SK-N-SH (cell line): ENCODE results near the gene TMEM178A. TPM values are rescaled to one million over a fixed set of nuclear protein-coding genes. Genes with fewer than 3 reads are reported as not detected.

Experiments
- CTCF ChIA-PET: fragments of 300-600, 350-600 bp; formaldehyde crosslinking; extraction: SDS; loops from one replicate; lab custom pipeline; 2021; lab: Yijun Ruan, JAX
- POLR2A ChIA-PET: fragments of 350-600 bp; sonication (Branson Sonifier 250); formaldehyde crosslinking; extraction: SDS; loops from one replicate; lab custom pipeline; 2020; ENCODE audit warnings: antibody characterized with exemption, inconsistent platforms; lab: Yijun Ruan, JAX
- DNase-seq: peaks from one replicate; pipeline ENCODE4 v3.0.0; 2012
- H2AFZ ChIP-seq: fragments of 200-600 bp; sonication (generic); 2 replicates; pipeline ENCODE4 v1.8.1; 2016; ENCODE audit warnings: antibody characterized with exemption, mild to moderate bottlenecking, low read depth
- H3F3A ChIP-seq: fragments of 200-600 bp; sonication (generic); replicated peaks from 2 replicates; pipeline ENCODE3; 2016; ENCODE audit warnings: antibody characterized with exemption, mild to moderate bottlenecking; ENCODE audit not compliant: insufficient read depth
- H3K27ac ChIP-seq, 2 experiments: fragments of 200-500 bp in 1 of 2; fragments of 200-600 bp in 1 of 2; sonication (Bioruptor generic) in 1 of 2; sonication (generic), shearing (Covaris generic) in 1 of 2; 2 replicates each; pipeline versions ENCODE4 v1.5.1 to v1.6.1; 2014 to 2016; ENCODE audit warnings: low read depth in 2 of 2, inconsistent platforms in 1 of 2, low read length in 1 of 2, mild to moderate bottlenecking in 1 of 2, mixed read lengths in 1 of 2
- H3K27me3 ChIP-seq: fragments of 200-600 bp; sonication (generic), shearing (Covaris generic); 2 replicates; pipeline ENCODE4 v1.6.1; 2016; ENCODE audit warnings: mixed run types; ENCODE audit not compliant: insufficient read depth
- H3K36me3 ChIP-seq, 2 experiments: fragments of 200-500 bp in 1 of 2; fragments of 200-600 bp in 1 of 2; sonication (Bioruptor generic) in 1 of 2; sonication (generic) in 1 of 2; replicated peaks in 1 of 2; 2 replicates each; pipeline versions ENCODE3 to v1.5.1; 2014 to 2016; ENCODE audit warnings: low read length in 1 of 2, mild to moderate bottlenecking in 1 of 2; ENCODE audit not compliant: insufficient read depth in 2 of 2, control insufficient read depth in 1 of 2
- H3K4me1 ChIP-seq, 2 experiments: fragments of 200-500 bp in 1 of 2; fragments of 200-600 bp in 1 of 2; sonication (Bioruptor generic) in 1 of 2; sonication (generic), shearing (Covaris generic) in 1 of 2; 2 replicates each; pipeline versions ENCODE4 v1.5.1 to v1.6.1; 2014 to 2016; ENCODE audit warnings: low read depth in 1 of 2, low read length in 1 of 2, mixed run types in 1 of 2; ENCODE audit not compliant: insufficient read depth in 2 of 2, control insufficient read depth in 1 of 2
- H3K4me2 ChIP-seq: fragments of 200-600 bp; sonication (generic), shearing (Covaris generic); 2 replicates; pipeline ENCODE4 v1.6.1; 2017; ENCODE audit warnings: mixed run types
- H3K4me3 ChIP-seq, 2 experiments: fragments of 200-500 bp in 1 of 2; fragments of 200-600 bp in 1 of 2; sonication (Bioruptor generic) in 1 of 2; sonication (generic), shearing (Covaris generic) in 1 of 2; 2 replicates each; pipeline versions ENCODE4 v1.5.1 to v1.8.1; 2014 to 2016; ENCODE audit warnings: low read depth in 2 of 2, inconsistent platforms in 1 of 2, low read length in 1 of 2, mild to moderate bottlenecking in 1 of 2, mixed read lengths in 1 of 2, moderate library complexity in 1 of 2
- H3K79me2 ChIP-seq: fragments of 200-600 bp; sonication (generic); 2 replicates; pipeline ENCODE4 v1.8.1; 2017; ENCODE audit warnings: mild to moderate bottlenecking; ENCODE audit not compliant: insufficient read depth
- H3K9ac ChIP-seq: fragments of 200-600 bp; sonication (generic); 2 replicates; pipeline ENCODE4 v1.6.1; 2017; ENCODE audit warnings: mixed run types
- H3K9me2 ChIP-seq: fragments of 200-600 bp; sonication (generic); 2 replicates; pipeline ENCODE4 v1.6.1; 2017; ENCODE audit warnings: mixed run types
- H3K9me3 ChIP-seq: fragments of 200-600 bp; sonication (generic); 2 replicates; pipeline ENCODE4 v1.6.1; 2017; ENCODE audit warnings: mixed run types, mild to moderate bottlenecking, moderate library complexity
- H4K20me1 ChIP-seq: fragments of 200-600 bp; sonication (generic); 2 replicates; pipeline ENCODE4 v1.6.1; 2017; ENCODE audit warnings: mild to moderate bottlenecking, mixed run types; ENCODE audit not compliant: insufficient read depth
- ELF1 ChIP-seq: IDR thresholded peaks from 2 replicates; pipeline ENCODE4 v1.4.0; 2012
- EP300 ChIP-seq, 2 experiments: IDR thresholded peaks; 2 replicates each; pipeline versions ENCODE4 v1.4.0 to v1.6.1; 2012; ENCODE audit warnings: borderline replicate concordance in 1 of 2, low read depth in 1 of 2, low read length in 1 of 2
- EZH2phosphoT487 ChIP-seq: fragments of 200-600 bp; sonication (generic); IDR thresholded peaks from 2 replicates; pipeline ENCODE4 v1.6.1; 2017; ENCODE audit warnings: low read depth, mixed run types, mild to moderate bottlenecking, antibody characterized with exemption, moderate library complexity, borderline replicate concordance
- FOSL2 ChIP-seq: IDR thresholded peaks from 2 replicates; pipeline ENCODE4 v1.4.0; 2012; ENCODE audit warnings: low read depth, mild to moderate bottlenecking, moderate library complexity, borderline replicate concordance
- FOXM1 ChIP-seq: IDR thresholded peaks from 2 replicates; pipeline ENCODE4 v1.4.0; 2012; ENCODE audit warnings: low read depth, mild to moderate bottlenecking
- GABPA ChIP-seq: IDR thresholded peaks from 2 replicates; pipeline ENCODE4 v1.4.0; 2012; ENCODE audit warnings: low read depth, mild to moderate bottlenecking
- IRF3 ChIP-seq: fragments of 150-350 bp; IDR thresholded peaks from 2 replicates; pipeline ENCODE4 v1.6.1; 2016; ENCODE audit warnings: mild to moderate bottlenecking, low read depth, low read length
- JUND ChIP-seq: IDR thresholded peaks from 2 replicates; pipeline ENCODE4 v1.4.0; 2012
- MXI1 ChIP-seq: IDR thresholded peaks from 2 replicates; pipeline ENCODE4 v1.6.1; 2012; ENCODE audit warnings: mild to moderate bottlenecking, low read depth, low read length, improper control_type of control experiment
- RAD21 ChIP-seq: IDR thresholded peaks from 2 replicates; pipeline ENCODE4 v1.6.1; 2012; ENCODE audit warnings: mild to moderate bottlenecking, low read length
- RCOR1 ChIP-seq: fragments of 150-350 bp; IDR thresholded peaks from 2 replicates; pipeline ENCODE4 v1.6.1; 2017; ENCODE audit warnings: antibody characterized with exemption, low read length
- RXRA ChIP-seq: IDR thresholded peaks from 2 replicates; pipeline ENCODE4 v1.4.0; 2012; ENCODE audit warnings: low read depth, mild to moderate bottlenecking, borderline replicate concordance
- SIN3A ChIP-seq: IDR thresholded peaks from 2 replicates; pipeline ENCODE4 v1.6.1; 2012; ENCODE audit warnings: low read depth, mild to moderate bottlenecking, low read length, moderate library complexity, borderline replicate concordance
- TAF1 ChIP-seq: IDR thresholded peaks from 2 replicates; pipeline ENCODE4 v1.6.1; 2012; ENCODE audit warnings: low read depth, mild to moderate bottlenecking, low read length, moderate library complexity, borderline replicate concordance
- TEAD4 ChIP-seq: IDR thresholded peaks from 2 replicates; pipeline ENCODE4 v1.4.0; 2012; ENCODE audit warnings: mild to moderate bottlenecking, borderline replicate concordance; ENCODE audit not compliant: insufficient read depth
- USF1 ChIP-seq: IDR thresholded peaks from 2 replicates; pipeline ENCODE4 v1.4.0; 2012; ENCODE audit warnings: low read depth, borderline replicate concordance
- YY1 ChIP-seq: IDR thresholded peaks from 2 replicates; pipeline ENCODE4 v1.4.0; 2012; ENCODE audit warnings: low read depth, mild to moderate bottlenecking
- WGBS: methylation state at CpG from one replicate; pipeline ENCODE4 v1.1.6; 2017; ENCODE audit warnings: low lambda C conversion rate; 5-methylcytosine and 5-hydroxymethylcytosine counted together
- polyA plus RNA-seq, 3 experiments: library from polyadenylated mRNA; depleted of rRNA; stranded (reverse); fragments of >200 nt; gene quantifications; 2 replicates each; pipeline ENCODE4 v1.2.3, GENCODE V29; 2012
- TF ChIP-seq, protein P1 (sequence below): IDR thresholded peaks from 2 replicates; pipeline ENCODE4 v1.6.1; 2012; ENCODE audit warnings: mild to moderate bottlenecking, low read depth, low read length, moderate library complexity
- TF ChIP-seq, protein P2 (sequence below): IDR thresholded peaks from 2 replicates; pipeline ENCODE4; 2012
- TF ChIP-seq, protein P3 (sequence below): fragments of 150-350 bp; IDR thresholded peaks from 2 replicates; pipeline ENCODE4 v1.6.1; 2017; ENCODE audit warnings: antibody characterized with exemption, low read length, low read depth, borderline replicate concordance

Gene TMEM178A
- polyA plus RNA-seq, 1 of the 3 experiments (the other 2 are of a cell fraction) = 0.84 TPM

GRCh38 chr2:39632876-39633275, 32.8 kb upstream of the TMEM178A start:
- no peak for TF ChIP-seq ELF1
- TF ChIP-seq TEAD4 = no peak
- TF ChIP-seq EZH2phosphoT487 = no peak
- TF ChIP-seq EP300 (IDR thresholded peaks at IDR 0.05; ENCODE audit: borderline replicate concordance in 1 of 2, low read depth in 1 of 2, low read length in 1 of 2) = no peak
- TF ChIP-seq FOSL2 = no peak
- TF ChIP-seq RCOR1 = no peak
- TF ChIP-seq USF1 = no peak
- no peak for TF ChIP-seq JUND
- TF ChIP-seq RAD21 = no peak
- Histone ChIP-seq H2AFZ (no peak overlapping the region), H3K27me3 (no peaks in the 10 kb centered on the region), H3K9ac (no peak overlapping the region), H3K4me2 (no peak overlapping the region), H4K20me1 (no peaks in the 10 kb centered on the region), H3K27ac (peak overlapping the region in 1 of 2 experiments; percentile 76; a peak in 1 of 4 replicates), H3K36me3 (no peaks in the 10 kb centered on the region), H3F3A (peaks cover 8% of the 10 kb centered on the region), H3K4me1 (0 out of 4 replicates have a peak, but pooled peaks cover 0 to 3% of the 10 kb centered on the region in 2 experiments), H3K9me3 (no peaks in the 10 kb centered on the region), H3K4me3 (no peak overlapping the region), H3K79me2 (no peaks in the 10 kb centered on the region), H3K9me2 (no peaks in the 10 kb centered on the region)
- DNase-seq = no peak
- ChIA-PET POLR2A (no interaction called here), CTCF (no interaction called here)
- WGBS = 85% methylated on average over 4 of the region's 4 CpGs

GRCh38 chr2:39636306-39636705, 29.4 kb upstream of the TMEM178A start:
- peaks cover 0 to 3% of the 10 kb centered on the region in 2 experiments; a peak in 2 of 4 replicates for H3K4me1 ChIP-seq
- DNase-seq = no peak
- no peak overlapping the region for H3K27ac ChIP-seq
- no peaks in the 10 kb centered on the region for H4K20me1 ChIP-seq
- H3K4me3 ChIP-seq = no peak overlapping the region
- ChIA-PET CTCF (no interaction called here), POLR2A (no interaction called here)
- no peaks in the 10 kb centered on the region for H3K9me3 ChIP-seq
- H3K36me3 ChIP-seq = no peaks in the 10 kb centered on the region
- H3K9ac ChIP-seq = no peak overlapping the region
- 66% methylated on average over 3 of the region's 3 CpGs for WGBS
- H2AFZ ChIP-seq = no peak overlapping the region
- H3F3A ChIP-seq = peaks cover 8% of the 10 kb centered on the region
- H3K79me2 ChIP-seq = no peaks in the 10 kb centered on the region
- no peaks in the 10 kb centered on the region for H3K9me2 ChIP-seq
- no peak overlapping the region for H3K4me2 ChIP-seq
- H3K27me3 ChIP-seq = no peaks in the 10 kb centered on the region
- no peak for TF ChIP-seq SIN3A
- no peak for TF ChIP-seq RCOR1
- TF ChIP-seq EZH2phosphoT487 = no peak
- TF ChIP-seq MXI1 = no peak
- no peak for TF ChIP-seq TEAD4
- no peak for TF ChIP-seq RXRA
- no peak for TF ChIP-seq YY1
- TF ChIP-seq FOSL2 = no peak
- TF ChIP-seq, protein P1, sequence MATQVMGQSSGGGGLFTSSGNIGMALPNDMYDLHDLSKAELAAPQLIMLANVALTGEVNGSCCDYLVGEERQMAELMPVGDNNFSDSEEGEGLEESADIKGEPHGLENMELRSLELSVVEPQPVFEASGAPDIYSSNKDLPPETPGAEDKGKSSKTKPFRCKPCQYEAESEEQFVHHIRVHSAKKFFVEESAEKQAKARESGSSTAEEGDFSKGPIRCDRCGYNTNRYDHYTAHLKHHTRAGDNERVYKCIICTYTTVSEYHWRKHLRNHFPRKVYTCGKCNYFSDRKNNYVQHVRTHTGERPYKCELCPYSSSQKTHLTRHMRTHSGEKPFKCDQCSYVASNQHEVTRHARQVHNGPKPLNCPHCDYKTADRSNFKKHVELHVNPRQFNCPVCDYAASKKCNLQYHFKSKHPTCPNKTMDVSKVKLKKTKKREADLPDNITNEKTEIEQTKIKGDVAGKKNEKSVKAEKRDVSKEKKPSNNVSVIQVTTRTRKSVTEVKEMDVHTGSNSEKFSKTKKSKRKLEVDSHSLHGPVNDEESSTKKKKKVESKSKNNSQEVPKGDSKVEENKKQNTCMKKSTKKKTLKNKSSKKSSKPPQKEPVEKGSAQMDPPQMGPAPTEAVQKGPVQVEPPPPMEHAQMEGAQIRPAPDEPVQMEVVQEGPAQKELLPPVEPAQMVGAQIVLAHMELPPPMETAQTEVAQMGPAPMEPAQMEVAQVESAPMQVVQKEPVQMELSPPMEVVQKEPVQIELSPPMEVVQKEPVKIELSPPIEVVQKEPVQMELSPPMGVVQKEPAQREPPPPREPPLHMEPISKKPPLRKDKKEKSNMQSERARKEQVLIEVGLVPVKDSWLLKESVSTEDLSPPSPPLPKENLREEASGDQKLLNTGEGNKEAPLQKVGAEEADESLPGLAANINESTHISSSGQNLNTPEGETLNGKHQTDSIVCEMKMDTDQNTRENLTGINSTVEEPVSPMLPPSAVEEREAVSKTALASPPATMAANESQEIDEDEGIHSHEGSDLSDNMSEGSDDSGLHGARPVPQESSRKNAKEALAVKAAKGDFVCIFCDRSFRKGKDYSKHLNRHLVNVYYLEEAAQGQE = no peak
- TF ChIP-seq RAD21 = no peak
- TF ChIP-seq, protein P2, sequence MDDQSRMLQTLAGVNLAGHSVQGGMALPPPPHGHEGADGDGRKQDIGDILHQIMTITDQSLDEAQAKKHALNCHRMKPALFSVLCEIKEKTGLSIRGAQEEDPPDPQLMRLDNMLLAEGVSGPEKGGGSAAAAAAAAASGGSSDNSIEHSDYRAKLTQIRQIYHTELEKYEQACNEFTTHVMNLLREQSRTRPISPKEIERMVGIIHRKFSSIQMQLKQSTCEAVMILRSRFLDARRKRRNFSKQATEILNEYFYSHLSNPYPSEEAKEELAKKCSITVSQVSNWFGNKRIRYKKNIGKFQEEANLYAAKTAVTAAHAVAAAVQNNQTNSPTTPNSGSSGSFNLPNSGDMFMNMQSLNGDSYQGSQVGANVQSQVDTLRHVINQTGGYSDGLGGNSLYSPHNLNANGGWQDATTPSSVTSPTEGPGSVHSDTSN = no peak
- no peak for TF ChIP-seq IRF3
- no peak for TF ChIP-seq FOXM1
- TF ChIP-seq, protein P3, sequence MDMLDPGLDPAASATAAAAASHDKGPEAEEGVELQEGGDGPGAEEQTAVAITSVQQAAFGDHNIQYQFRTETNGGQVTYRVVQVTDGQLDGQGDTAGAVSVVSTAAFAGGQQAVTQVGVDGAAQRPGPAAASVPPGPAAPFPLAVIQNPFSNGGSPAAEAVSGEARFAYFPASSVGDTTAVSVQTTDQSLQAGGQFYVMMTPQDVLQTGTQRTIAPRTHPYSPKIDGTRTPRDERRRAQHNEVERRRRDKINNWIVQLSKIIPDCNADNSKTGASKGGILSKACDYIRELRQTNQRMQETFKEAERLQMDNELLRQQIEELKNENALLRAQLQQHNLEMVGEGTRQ = no peak
- TF ChIP-seq TAF1 = no peak
- TF ChIP-seq GABPA = no peak
